Common myeloid progenitor, CD34-positive (primary cell): ENCODE measurements around the gene EGLN3.
"Not testable (repeated sequence)": the region's sequence is repeated elsewhere in the genome, so short reads cannot be mapped to it uniquely, and the experiment has no call there.

Experiments
- CTCF ChIA-PET: fragments of 350-600 bp; sonication (Branson Sonifier 250); formaldehyde crosslinking; loops from one replicate; lab custom pipeline; 2021; ENCODE audit warnings: antibody characterized with exemption; lab: Charles Lee
- POLR2A ChIA-PET: fragments of 350-600 bp; sonication (Branson Sonifier 250); formaldehyde crosslinking; loops from one replicate; lab custom pipeline; 2021; ENCODE audit warnings: antibody characterized with exemption; lab: Charles Lee
- DNase-seq, 3 donors: peaks; one replicate each; pipeline versions ENCODE4 v3.0.0 to v3.0.0-alpha.2; 2013
- H3K27ac ChIP-seq, 2 experiments: 1 replicate in 1 of 2; 2 replicates in 1 of 2; pipeline ENCODE4 v1.7.0; 2013; ENCODE audit warnings: inconsistent platforms in 2 of 2, low read length in 2 of 2, mild to moderate bottlenecking in 2 of 2, low read depth in 1 of 2, moderate library complexity in 1 of 2; ENCODE audit not compliant: severe bottlenecking in 2 of 2, insufficient read depth in 1 of 2, poor library complexity in 1 of 2
- H3K27me3 ChIP-seq, 5 experiments: replicated peaks in 2 of 5; 1 replicate in 3 of 5; 2 replicates in 2 of 5; pipeline versions ENCODE4 v1.6.1 to v1.7.0; 2013; ENCODE audit warnings: low read length in 4 of 5, mild to moderate bottlenecking in 2 of 5, moderate library complexity in 2 of 5, inconsistent platforms in 1 of 5; ENCODE audit not compliant: insufficient read depth in 5 of 5, control insufficient read depth in 4 of 5
- H3K36me3 ChIP-seq, 4 experiments: 1 replicate in 2 of 4; 2 replicates in 2 of 4; pipeline versions ENCODE4 v1.6.1 to v1.7.0; 2013; ENCODE audit warnings: low read length in 3 of 4, control low read depth in 1 of 4, mild to moderate bottlenecking in 1 of 4; ENCODE audit not compliant: control insufficient read depth in 4 of 4, insufficient read depth in 4 of 4
- H3K4me1 ChIP-seq, 4 experiments: 1 replicate in 3 of 4; 2 replicates in 1 of 4; pipeline versions ENCODE4 v1.6.1 to v1.7.1; 2013; ENCODE audit warnings: low read length in 3 of 4, mild to moderate bottlenecking in 3 of 4, control low read depth in 1 of 4, inconsistent platforms in 1 of 4, moderate library complexity in 1 of 4; ENCODE audit not compliant: control insufficient read depth in 4 of 4, insufficient read depth in 4 of 4; ENCODE audit errors: control extremely low read depth in 1 of 4
- H3K4me3 ChIP-seq, 7 experiments: 1 replicate in 4 of 7; 2 replicates in 3 of 7; pipeline versions ENCODE4 v1.5.1 to v1.7.0; 2013; ENCODE audit warnings: mild to moderate bottlenecking in 7 of 7, low read length in 6 of 7, moderate library complexity in 6 of 7, inconsistent platforms in 2 of 7, low read depth in 2 of 7, control low read depth in 1 of 7; ENCODE audit not compliant: insufficient read depth in 4 of 7, control insufficient read depth in 1 of 7; ENCODE audit errors: extremely low read depth in 1 of 7
- H3K9me3 ChIP-seq, 5 experiments: 1 replicate in 4 of 5; 2 replicates in 1 of 5; pipeline versions ENCODE4 v1.6.1 to v1.7.1; 2013; ENCODE audit warnings: low read length in 4 of 5, mild to moderate bottlenecking in 2 of 5, inconsistent platforms in 1 of 5, low read depth in 1 of 5, moderate library complexity in 1 of 5; ENCODE audit not compliant: control insufficient read depth in 4 of 5, insufficient read depth in 2 of 5; ENCODE audit errors: control extremely low read depth in 1 of 5
- WGBS: methylation state at CpG from one replicate; pipeline ENCODE4 v1.1.5; 2013; ENCODE audit not compliant: insufficient coverage; 5-methylcytosine and 5-hydroxymethylcytosine counted together

Gene EGLN3

DNA sequence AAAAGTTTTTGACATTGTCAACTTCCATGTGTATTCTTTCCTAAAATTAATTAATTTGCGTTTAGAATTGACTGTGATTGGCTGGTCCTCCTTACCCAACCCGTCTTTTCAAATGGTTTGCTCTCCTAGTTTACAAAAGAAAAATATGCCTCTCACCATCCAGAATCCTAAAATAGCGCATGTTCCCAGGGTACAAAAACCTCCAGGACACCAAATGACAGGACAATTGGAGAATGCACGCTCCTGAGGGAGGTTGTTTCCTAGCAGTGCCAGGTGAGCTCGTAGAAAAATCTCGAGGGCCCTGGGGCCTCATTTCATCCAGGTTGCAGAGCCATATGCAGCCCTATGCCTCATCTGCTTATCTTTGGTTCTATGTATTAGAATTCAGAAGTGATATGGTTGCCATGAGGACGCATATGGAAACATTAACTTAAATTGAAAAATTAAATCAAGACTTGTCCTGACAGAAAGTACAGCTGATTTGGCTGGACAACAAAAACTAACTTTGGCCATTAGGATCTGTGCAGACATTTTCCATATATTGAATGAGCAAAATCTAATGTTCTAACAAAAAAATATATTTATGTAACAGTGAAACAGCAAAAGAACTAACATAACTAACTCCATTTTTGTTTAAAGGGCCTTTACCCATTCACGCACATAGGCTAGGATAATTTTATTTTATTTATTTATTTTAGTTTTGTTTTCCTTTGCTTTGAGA, 28.2 kb upstream of the EGLN3 start:
- no peak overlapping the region for H3K27ac ChIP-seq
- H3K9me3 ChIP-seq = no peaks in the 10 kb centered on the region
- peaks cover 0 to 11% (median 7%) of the 10 kb centered on the region in 4 experiments for H3K4me1 ChIP-seq
- no peak overlapping the region for H3K4me3 ChIP-seq
- no peak for DNase-seq
- no peaks in the 10 kb centered on the region for H3K36me3 ChIP-seq
- H3K27me3 ChIP-seq = no peaks in the 10 kb centered on the region
- 100% methylated on average over 5 of the region's 8 CpGs for WGBS
- ChIA-PET POLR2A (no interaction called here), CTCF (interaction anchor here (0.9 to 1.1 kb wide), 2 partner anchors 34 to 120 kb away, joined by 3 read pairs; no protein-coding TSS in a partner anchor)

DNA sequence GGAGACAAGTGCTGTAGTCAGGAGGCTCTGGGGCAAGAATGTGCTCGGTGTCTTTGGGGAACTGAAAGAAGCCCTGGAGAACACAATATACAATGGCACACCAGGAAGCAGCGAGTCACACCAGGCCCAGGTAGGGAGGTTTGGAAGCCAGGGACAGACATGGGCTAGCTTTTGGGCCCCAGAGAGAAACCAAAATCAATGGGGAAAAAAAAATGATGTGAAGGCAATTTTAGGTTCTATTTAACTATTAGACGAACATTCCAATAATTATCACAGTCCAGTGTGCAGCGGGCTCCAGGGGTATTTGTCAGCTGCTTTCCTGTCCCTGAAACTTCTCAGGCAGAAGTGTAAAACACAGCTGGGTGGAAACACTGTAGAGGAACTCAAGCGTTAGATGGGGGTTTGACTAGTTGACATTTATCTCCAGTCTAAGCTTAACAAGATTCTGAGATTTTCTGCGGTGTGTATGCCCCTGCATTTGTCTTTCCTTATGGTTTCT, 21.8 kb upstream of the EGLN3 start:
- H3K9me3 ChIP-seq = no peaks in the 10 kb centered on the region
- ChIA-PET POLR2A (no interaction called here), CTCF (no interaction called here)
- no peaks in the 10 kb centered on the region for H3K36me3 ChIP-seq
- 93% methylated on average over 3 of the region's 6 CpGs for WGBS
- H3K4me3 ChIP-seq = no peak overlapping the region
- H3K4me1 ChIP-seq = peaks cover 0 to 12% (median 7%) of the 10 kb centered on the region in 4 experiments
- H3K27me3 ChIP-seq = no peaks in the 10 kb centered on the region
- H3K27ac ChIP-seq = no peak overlapping the region
- DNase-seq = no peak

- H3K9me3 ChIP-seq, H3K36me3 ChIP-seq, H3K27ac ChIP-seq, H3K27me3 ChIP-seq, DNase-seq, CTCF ChIA-PET, H3K4me3 ChIP-seq, POLR2A ChIA-PET: not testable (repeated sequence)
- H3K4me1 ChIP-seq = peaks cover 0 to 12% (median 4%) of the 10 kb centered on the region in 4 experiments
- no CpG with 5 or more reads among the region's 1 CpG for WGBS
These were observed 19.0 kb upstream of the EGLN3 start for GRCh38 chr14:33969846-33970245.

- CTCF ChIA-PET = interaction anchor here (1.3 kb wide), 1 partner anchor 10 kb away, joined by 5 read pairs; no protein-coding TSS in a partner anchor
- DNase-seq = no peak
- Histone ChIP-seq H3K9me3 (no peaks in the 10 kb centered on the region), H3K4me3 (no peak overlapping the region), H3K4me1 (peaks cover 0 to 12% (median 4%) of the 10 kb centered on the region in 4 experiments), H3K36me3 (no peaks in the 10 kb centered on the region), H3K27ac (no peak overlapping the region), H3K27me3 (no peaks in the 10 kb centered on the region)
- no CpG with 5 or more reads among the region's 1 CpG for WGBS
- POLR2A ChIA-PET = interaction anchor here (1.0 kb wide), 1 partner anchor 9 kb away, joined by 3 read pairs; no protein-coding TSS in a partner anchor
These were observed 17.8 kb upstream of the EGLN3 start for GRCh38 chr14:33968722-33969121.

DNA sequence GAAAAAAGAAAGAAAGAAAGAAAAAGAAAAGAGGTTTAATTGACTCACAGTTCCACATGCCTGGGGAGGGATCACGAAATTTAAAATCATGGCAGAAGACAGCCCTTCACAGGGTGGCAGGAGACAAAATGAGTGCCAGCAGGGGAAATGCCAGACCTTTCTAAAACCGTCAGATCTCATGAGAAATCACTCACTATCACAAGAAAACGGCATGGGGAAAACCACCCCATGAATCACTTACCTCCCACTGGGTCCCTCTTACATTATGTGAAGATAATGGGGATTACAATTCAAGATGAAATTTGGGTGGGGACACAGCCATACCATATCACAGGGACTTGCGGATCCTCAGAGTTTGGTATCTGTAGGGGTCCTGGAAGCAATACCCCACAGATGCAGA, 16.3 kb upstream of the EGLN3 start:
- no CpG with 5 or more reads among the region's 4 CpGs for WGBS
- Histone ChIP-seq H3K27ac (no peak overlapping the region), H3K4me3 (no peak overlapping the region), H3K36me3 (no peaks in the 10 kb centered on the region), H3K9me3 (no peaks in the 10 kb centered on the region), H3K27me3 (no peaks in the 10 kb centered on the region), H3K4me1 (peaks cover 0 to 10% (median 4%) of the 10 kb centered on the region in 4 experiments)
- POLR2A ChIA-PET = no interaction called here
- CTCF ChIA-PET = no interaction called here
- DNase-seq = no peak

DNA sequence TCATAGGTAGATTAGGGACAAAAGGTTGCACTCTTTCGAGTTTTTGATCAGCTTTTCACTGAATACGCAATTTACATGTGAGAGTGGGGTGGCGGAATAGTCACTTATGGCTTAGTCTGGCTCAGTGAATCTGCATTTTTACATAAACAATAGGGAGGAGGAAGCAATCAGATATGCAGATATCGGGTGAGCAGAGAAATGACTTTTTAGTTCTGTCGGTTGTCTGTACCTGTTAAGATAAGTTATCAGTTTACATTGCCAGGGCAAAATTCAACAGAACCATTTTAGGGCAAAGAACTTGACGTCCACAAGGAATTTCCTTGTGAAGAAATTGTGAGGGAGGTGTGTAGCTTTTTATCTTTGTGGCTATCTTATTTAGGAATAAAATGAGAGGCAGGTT, 15.4 kb upstream of the EGLN3 start:
- no peak for DNase-seq
- H3K36me3 ChIP-seq = no peaks in the 10 kb centered on the region
- H3K4me3 ChIP-seq = no peak overlapping the region
- ChIA-PET CTCF (no interaction called here), POLR2A (no interaction called here)
- H3K4me1 ChIP-seq = peaks cover 0 to 10% (median 4%) of the 10 kb centered on the region in 4 experiments
- H3K9me3 ChIP-seq = no peaks in the 10 kb centered on the region
- no peaks in the 10 kb centered on the region for H3K27me3 ChIP-seq
- H3K27ac ChIP-seq = no peak overlapping the region
- WGBS = 83% methylated on average over 6 of the region's 6 CpGs

GRCh38 chr14:33964599-33965317, 13.9 kb upstream of the EGLN3 start:
- Histone ChIP-seq H3K4me1 (peaks cover 0 to 14% (median 8%) of the 10 kb centered on the region in 4 experiments), H3K27me3 (no peaks in the 10 kb centered on the region), H3K36me3 (no peaks in the 10 kb centered on the region), H3K4me3 (no peak overlapping the region), H3K9me3 (no peaks in the 10 kb centered on the region), H3K27ac (no peak overlapping the region)
- DNase-seq = no peak
- POLR2A ChIA-PET = interaction anchor here (1.0 kb wide), 1 partner anchor 15 kb away, joined by 3 read pairs; no protein-coding TSS in a partner anchor
- CTCF ChIA-PET = interaction anchor here (1.1 to 1.2 kb wide), 3 partner anchors 15 to 125 kb away, joined by 4 read pairs; no protein-coding TSS in a partner anchor
- WGBS = 98% methylated on average over 4 of the region's 6 CpGs
